AG08395 (cell line): Measurements from ENCODE around the gene MYOD1.

Experiments
- DNase-seq: peaks from one replicate; pipeline ENCODE4 v3.0.0; 2012; ENCODE audit warnings: mixed read lengths, low spot score

Gene MYOD1

DNA sequence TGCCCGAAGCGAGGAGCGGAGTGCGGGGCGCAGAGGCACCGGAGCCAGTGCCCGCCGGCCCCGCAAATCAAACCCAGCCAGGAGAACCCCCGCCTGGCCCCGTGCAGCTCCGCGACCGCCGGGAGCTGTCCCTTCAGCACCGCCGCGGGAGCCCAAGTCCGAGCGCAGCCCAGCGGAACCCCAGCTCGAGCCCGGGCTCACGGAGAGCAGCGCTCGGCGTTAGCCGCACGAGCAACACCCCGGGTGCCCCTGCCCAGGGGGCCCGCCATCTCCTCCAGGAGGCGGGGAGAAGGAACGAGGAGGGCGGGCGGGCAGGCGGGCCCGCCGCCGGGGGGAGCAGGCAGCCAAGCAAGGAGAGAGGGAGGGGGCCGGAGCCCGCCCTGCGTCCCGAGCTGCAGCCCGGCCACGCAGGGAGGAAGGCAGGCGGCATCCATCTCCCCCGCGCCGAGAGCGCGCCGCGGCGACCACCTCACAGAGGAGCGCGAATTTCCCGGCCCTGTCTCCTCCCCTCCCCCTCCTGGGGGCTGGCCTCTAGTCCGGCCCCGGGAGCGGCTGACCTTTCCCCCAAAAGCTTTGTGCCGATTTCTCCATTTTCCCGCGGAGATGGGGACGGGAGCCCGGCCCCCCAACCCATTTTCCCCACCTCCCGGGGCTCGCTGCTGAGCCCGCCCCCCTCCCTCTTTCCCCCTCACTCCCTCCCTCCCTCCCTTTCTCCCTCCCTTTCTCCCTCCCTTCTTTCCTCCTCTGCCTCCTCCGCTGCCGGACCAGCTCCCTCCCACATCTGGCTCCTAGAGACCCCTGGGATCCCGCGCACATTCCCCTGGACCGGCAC, 15.8 kb downstream of the MYOD1 start:
- peak; percentile 84 for DNase-seq

DNA sequence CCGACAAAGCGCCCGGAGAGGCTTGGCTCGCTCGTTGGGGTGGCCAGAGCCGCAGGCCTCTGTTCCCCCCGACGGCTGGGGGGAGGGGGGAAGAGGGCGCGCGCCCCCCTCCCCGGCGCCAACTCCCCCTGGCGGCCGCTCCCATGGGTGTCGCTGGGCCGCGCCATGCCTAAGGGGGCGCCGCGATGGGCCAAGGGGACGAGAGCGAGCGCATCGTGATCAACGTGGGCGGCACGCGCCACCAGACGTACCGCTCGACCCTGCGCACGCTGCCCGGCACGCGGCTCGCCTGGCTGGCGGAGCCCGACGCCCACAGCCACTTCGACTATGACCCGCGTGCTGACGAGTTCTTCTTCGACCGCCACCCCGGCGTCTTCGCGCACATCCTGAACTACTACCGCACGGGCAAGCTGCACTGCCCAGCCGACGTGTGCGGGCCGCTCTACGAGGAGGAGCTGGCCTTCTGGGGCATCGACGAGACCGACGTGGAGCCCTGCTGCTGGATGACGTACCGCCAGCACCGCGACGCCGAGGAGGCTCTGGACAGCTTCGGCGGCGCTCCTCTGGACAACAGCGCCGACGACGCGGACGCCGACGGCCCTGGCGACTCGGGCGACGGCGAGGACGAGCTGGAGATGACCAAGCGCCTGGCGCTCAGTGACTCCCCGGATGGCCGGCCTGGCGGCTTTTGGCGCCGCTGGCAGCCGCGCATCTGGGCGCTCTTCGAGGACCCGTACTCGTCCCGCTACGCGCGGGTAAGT, 16.6 kb downstream of the MYOD1 start:
- no peak for DNase-seq

DNA sequence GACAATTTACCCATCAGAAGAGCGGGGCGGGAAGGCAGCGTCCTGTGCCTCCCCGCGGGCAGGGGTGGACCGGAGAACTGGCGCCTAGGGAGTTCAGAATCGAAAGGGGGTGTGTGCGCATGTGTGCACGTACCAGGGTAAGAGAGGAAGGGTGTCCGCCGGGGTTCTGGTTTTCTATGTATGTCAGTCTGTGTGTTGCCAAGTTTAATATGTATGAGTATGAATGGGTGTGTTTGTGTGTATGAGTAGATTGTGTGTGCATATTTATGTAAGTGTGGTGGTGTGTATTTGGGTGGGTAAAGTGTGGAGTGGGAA, 17.2 kb downstream of the MYOD1 start:
- no peak for DNase-seq

DNA sequence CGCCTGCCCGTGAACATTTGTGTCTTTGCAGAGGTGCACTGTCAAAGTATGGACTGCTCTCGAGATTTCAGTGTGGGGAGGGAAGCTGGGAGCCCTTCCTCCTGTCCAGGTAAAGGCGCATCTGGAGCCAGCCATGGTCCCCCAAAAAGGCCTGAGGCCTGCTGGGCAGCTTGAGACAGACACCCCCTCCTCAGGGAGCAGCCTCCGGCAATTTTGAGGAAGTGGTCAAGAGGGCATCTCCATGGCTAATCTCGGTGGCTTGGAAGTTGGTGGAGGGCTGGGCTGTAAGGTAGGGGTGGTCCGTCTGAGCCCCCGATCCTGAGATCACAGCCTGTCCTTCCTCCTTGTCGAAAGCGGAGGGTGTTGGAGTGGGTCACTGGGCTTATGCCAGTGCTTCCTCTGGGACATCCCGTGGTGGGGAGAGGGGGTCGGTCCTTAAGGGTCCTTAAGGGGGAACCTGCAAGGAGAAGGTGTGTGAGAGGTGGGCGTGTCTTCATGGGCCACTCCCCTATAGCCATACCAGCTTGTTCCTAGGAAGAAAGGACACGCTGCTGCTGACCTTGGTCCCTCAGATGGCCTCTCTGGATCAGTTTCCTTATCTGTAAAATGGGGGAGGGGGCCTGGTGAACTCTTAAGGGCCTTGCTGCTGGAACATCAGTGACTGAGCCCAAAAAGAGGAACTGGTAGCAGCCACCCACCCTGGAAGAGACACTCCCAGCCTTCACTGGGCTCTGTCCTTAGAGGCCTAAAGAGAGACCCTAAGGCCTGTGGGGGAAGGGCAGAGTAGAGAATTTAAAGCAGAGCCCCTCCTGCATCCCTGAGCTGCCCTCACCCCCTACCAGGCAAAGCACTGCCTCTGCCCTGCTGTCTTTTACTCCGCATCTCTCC, 17.8 kb downstream of the MYOD1 start:
- no peak for DNase-seq

DNA sequence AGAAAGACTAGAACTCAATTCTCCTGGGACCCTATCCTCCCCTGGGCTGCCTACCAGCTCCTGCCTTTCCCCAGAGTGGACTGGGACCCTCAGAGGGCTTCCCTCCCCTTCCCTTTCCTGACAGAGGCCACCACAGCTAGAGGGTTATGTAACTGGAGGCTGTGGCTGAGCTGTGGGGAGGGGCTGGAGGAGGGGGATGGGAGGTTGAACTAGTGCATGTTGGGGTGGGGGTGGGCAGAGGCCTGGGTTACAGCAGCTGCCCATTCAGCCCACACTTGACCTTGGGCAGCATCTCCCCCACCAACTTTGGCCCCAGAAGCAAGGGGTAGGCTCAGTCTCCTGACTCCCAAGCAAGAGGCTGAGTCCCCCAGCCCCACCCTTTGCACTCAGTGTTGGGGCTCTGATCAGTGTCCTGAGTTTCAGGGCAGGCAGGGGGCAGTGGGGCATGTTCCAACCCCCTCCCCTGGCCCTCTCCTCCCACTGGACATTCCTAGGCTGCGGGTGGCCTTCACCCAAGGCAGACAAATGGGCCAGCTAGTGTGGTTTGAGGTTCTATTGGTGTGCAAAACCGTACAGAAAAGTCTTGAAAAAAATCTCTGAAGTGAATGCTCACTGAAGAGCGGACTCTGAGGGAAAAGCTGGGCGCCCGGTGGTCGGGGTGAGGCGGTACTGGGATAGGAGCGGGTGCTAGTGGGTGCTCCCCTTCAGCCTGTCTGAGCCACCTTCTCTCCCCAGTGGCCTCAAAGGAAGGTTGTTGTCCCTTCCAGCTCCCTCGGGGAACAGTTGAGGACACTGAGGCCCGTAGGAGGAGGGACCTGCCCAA, 19.0 kb downstream of the MYOD1 start:
- DNase-seq: no peak

DNA sequence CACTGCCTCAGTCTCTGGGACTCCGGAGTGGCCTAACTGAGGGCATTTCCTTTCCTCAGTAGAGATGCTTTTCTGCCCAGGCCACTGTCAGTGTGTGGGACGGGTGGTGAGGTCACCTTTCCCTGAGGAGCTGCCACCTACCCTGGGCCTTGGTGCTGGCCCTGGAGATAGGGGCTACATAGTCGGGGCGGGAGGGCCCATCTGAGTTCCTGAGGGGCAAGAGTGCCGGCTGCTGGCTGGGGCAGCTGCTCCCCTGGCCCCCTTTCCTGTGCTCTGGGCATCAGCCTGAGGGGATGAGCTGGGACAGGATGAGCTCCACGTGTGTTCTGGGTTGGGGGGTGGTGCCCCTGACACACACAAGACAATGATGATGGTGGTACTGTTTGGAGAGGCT, 20.6 kb downstream of the MYOD1 start:
- no peak for DNase-seq

DNA sequence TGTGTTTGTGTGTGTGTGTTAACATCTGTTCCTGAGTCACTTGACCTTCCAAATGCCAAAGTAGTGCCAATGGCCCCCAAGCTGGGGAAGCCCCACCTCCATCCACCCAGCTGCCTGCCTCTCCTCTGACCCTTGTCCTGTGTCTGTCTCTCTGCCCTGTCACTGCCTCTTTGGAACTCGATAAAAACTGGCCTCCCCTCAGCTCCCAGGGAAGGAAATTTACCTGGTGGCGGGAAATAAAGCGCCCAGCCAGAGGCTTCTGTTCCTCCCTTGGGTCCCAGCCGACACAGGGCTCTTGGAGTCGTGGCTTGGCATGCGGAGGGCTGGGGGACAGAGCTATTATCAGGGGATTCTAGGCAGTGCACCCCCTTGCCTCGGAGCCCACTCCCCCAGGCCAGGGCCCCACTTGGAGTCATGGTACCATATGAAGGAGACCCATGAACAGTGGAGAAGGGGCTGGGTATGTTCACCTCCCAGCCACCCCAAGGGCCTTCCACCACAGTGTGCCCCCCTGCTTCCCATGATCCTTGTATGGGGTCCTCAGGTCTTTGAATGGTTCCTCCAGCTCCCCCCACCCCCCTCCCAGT, 21.4 kb downstream of the MYOD1 start:
- no peak for DNase-seq

DNA sequence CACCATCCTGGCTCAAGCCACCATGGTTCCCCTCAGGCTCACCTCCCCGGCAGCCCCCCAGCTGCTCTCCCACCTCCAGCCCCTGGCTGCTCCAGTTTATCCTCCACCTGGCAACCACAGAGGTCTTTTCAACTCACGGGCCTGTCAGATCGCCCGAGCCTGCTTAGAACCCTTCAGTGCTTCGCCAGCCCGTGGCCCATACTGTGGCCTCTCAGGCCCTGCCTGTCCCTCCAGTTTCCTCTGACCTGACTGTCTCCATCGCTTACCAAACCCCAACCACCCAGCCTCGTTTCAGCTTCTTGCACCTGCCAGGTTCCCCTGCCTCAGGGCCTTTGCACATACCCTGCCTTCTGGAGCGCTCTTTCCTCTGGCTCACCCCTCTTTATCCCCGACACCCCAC, 22.1 kb downstream of the MYOD1 start:
- DNase-seq: no peak

DNA sequence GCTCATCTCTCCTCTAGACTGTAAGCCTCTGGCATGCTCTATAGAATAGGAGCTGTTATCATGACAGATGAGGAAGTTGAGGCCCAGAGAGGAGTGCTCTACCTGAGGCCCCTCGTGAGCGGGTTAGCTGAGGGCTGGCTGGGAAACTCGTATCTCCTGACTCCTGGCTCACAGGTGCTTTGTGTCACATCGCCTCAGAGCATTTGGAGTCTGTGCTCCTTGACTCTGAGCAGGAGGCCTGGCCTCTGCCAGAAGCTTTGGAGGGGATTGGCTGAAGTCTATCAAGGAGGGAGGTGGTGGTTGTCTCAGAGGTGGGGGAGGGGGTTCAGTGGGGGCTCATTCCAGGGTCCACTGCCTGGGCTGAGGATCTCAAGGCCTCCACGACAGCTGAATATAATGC, 22.6 kb downstream of the MYOD1 start:
- no peak for DNase-seq

DNA sequence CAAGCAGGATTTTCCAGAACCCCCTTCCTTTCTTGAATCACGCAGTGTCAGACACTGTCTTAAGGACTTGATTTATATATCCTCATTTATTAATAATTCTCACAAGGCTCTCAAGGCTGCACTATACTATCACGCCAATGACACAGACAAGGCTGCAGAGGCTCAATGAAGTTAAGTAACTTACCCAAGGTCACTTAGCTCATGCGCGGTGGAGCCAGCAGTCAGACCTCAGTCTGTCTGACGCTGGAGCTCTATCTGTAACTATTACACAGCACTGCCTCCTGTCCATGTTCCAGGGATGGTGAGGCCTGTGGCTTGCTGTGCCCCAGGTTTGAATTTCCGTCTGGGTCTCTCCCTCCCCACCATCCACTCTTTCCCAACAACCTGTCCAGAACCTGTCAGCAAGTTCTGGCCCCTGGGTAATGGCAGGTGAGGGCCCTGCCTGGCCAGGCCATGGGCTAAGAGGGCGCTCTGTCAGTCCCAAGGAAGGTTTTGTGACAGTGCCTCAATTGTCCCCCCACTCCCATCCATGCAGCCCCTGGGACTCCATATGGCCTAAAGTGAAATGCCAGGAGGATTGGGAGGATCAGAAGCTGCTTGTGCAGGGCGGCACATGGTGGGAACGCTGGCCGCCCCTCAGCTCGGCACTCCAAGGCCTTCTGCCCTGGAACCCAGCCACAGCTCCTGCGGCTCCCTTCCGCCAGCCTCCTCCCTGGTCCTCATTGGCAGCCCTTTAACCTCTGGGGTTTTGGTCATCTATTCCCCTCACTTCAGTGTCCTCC, 23.8 kb downstream of the MYOD1 start:
- DNase-seq: no peak

DNA sequence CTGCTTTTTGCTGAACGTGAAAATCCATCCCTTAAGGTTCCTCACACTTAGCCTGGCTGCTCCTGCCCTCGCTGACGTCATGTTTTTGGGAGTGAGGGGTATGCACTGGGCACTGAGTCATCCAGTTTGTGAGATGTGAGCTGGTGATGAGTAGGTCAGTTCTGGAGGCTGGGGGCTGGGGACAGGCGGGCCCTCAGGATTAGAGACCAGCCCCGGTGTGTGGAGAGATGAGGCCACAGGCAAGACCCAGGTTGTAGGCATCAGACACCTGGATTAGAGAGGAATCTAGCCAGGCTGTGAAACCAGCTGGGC, 24.4 kb downstream of the MYOD1 start:
- no peak for DNase-seq

DNA sequence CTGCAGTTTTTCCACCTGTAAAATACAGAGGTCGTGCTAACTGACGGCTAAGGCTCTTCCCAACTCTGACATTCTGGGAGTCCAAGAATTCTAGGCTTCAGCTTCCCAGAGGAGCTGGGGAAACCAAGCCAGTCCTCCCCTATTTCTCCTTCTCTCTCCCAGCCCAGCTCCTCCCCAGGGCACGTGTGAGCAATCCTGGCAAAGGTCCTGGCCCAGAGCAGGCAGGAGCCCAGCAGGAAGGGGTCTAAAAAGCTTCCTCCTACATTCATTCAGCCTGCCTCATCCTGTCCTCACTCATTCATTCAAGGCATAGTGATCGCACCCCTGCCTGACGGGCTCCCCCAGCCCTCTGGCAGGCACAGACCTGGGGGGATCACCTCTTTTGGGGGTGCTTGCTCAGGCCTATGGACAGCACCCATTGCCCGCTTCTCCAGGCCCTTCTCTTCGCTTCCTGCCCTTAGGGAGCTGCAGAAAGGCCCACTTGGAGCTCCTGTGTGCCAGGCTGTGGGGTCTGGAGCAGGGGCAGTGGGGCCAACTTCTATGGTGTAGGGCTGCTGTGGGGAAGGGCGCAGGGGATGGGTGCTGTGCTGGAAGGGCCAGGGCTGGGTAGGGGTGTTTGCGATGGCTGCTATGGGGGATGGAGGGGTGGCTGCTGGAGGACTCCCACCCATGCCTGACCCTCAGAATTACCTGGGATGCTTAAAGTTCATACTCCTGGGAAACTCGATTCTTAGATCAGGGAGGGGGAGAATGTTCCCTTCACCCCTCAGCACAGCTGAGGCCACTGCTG, 25.0 kb downstream of the MYOD1 start:
- DNase-seq: peak; percentile 27

DNA sequence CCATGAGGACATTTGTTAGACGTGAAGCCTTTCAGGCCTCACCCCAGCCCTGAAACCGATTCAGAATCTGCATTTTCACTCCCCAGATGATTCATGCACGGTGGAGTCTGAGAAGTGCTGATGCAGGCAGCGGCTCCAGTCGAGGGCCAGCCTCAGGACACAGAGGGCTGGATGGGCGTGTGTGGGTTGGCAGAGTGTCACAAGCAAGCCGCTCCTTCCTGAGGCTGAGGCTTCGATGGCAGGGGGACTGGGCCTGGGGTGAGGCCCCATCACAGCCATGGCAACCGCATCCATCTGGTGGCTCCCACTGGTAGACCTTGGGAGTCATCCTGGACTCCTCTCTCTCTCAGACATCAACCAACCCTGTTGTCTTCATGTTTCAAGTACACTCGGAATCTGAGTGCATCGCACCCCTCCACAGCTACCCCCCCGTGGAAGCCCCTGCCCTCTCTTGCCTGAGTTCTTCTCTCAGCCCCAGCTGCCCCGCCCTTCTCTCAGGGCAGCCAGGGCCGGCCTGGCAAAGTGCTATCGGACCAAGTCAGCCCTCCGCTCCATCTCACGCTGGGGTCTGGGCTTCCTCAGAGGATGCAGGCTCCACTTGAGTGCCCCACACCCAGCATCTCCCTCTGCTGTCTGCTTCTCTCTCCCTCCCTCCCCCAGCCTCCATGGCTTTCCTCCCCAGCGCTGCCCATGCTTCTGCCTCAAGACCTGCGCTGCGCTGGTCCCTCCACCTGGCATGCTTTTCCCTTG, 25.8 kb downstream of the MYOD1 start:
- no peak for DNase-seq

DNA sequence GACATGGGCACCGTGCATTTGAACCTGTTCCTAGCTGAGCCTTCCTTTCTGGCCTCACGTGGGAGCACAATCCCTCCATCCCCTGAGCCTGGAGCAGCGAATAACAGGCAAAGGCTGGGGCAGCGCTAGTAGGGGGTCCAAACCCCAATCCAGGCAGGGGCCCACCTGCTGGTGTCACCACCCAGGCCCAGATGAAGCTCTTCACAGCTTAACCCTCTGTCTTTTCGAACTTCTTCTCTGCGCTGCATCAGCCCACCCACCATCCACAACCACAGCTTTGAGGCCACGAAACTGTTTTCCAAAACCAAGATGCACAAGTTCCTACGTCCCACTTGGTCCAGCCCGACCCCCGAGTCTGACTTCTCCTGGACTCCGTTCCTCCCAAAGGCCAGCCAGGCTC, 26.7 kb downstream of the MYOD1 start:
- no peak for DNase-seq

DNA sequence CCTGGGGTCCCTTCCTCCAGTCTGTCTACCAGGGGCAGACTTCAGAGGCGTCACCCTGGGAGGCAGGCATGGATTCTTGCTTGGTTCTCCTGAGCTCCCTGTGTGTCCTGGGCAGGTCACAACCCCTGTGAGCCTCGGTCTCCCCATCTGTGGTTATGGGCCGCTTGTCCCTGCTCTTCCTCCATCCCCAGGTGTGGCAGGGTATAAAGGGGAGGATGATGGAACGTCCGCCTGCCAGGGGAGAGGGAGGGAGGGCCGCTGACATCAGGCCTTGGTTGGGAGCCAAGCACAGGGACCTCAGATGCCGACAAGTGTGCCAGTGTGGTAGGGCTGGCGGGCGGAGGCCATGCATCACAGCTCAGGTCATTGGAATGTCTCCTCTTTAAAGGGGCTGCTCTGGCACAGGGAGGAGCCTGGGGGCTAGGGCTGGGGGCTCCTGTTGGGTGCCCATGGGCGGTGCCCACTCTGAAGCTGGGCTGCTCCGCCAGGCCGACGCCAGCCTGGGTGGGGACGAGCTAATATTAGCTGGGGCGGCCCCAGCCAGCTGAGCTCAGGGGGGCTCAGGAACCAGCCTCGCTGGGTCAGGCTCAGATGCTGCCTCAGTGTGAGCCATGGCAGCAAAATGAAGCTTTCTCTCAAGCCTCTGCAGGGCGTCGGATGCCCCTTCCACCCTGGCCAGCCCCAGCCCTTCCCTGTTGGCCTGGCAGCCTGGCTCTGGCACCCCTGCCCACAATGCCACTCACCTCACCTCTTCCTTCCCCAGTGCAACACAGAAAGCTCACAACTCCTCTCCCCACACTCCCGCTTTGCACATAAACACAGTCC, 28.0 kb downstream of the MYOD1 start:
- DNase-seq: no peak

DNA sequence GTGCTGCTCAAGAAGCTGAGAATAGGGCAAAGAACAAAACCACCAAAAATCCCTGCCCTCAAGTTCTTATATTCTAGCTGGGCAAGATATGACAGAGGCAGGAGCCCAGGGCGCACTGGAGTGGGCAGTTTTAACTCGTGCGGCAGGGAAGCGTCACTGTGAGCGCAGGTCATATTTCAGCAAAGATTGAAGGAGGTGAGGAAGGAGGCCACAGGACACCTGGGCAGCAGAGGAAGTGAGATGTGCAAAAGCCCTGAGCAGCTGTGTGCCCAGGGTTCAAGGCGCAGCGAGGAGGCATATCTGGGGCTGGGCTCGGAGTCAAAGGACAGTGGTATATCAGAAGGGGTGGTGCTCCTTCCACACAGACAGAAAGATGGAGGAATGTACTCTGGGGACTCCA, 28.7 kb downstream of the MYOD1 start:
- no peak for DNase-seq

DNA sequence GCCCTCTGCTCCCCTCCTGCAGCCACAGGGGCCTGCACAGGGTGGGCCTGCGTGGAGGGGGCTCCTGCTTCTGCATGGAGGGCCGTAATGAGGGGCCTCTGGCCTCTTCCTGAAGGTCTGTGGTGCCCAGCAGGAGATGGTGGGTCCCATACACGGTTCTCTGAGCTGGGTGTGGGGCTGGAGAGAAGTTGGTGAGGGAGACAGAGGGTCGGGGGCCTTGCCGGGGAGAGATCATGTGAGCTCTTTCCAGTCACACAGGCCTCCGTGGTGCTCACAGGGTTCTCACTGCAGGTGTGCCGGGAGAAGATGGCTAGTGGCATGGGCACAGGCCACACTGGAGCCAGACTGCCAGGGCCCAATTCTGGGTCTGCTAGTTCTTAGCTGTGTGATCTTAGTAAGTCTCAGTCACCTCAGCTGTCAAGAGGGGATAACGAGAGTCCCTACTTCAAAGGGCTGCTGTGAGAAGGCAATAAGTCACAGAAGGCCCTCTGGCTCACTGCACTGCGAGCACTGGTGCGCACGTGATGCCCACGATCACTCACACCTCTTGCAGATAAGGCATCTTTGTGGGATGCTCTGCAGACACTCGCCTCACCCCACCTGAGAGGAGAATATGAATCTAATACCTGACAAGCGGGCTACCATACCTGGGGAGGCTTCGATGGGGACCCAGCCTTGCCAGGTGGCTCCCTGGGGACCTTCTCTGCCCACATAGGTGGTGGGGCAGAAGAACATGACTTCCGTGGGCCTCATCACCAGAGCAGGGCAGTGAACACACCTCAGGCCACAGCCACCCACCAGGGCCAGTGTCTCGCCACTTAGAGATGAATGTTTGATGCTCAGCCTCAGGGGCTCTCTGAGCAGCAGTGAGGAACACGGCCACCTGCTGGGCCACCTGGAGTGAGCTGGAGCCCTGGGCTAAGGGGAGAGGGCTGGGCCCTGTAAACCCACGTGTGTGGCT, 29.7 kb downstream of the MYOD1 start:
- DNase-seq: no peak
